CD14-positive monocyte (primary cell): ENCODE results near the gene ERGIC1. TPM values are rescaled to one million over a fixed set of nuclear protein-coding genes. Genes with fewer than 3 reads are reported as not detected.
A peak's percentile ranks its signal among the peaks of the same experiment; 100 is the strongest.

Experiments
- DNase-seq, 3 donors: peaks; one replicate each; pipeline ENCODE4 v3.0.0-alpha.2; 2011 to 2022
- H2AFZ ChIP-seq: 2 replicates; pipeline ENCODE4 v1.6.0; 2012; ENCODE audit warnings: mild to moderate bottlenecking, low read depth, low read length, inconsistent platforms; ENCODE audit not compliant: insufficient read depth, poor library complexity, severe bottlenecking
- H3K27ac ChIP-seq, 2 donors: 1 replicate in 1 of 2; 2 replicates in 1 of 2; pipeline ENCODE4 v1.5.1; 2012 to 2013; ENCODE audit warnings: low read length in 2 of 2, control low read depth in 1 of 2, inconsistent platforms in 1 of 2, low read depth in 1 of 2, mild to moderate bottlenecking in 1 of 2
- H3K27me3 ChIP-seq, 2 donors: one replicate each; pipeline versions ENCODE4 v1.6.0 to v1.6.1; 2011 to 2013; ENCODE audit warnings: low read length in 2 of 2; ENCODE audit not compliant: control insufficient read depth in 2 of 2, insufficient read depth in 2 of 2
- H3K36me3 ChIP-seq, 2 donors: replicated peaks in 1 of 2; 1 replicate in 1 of 2; 2 replicates in 1 of 2; pipeline versions ENCODE4 v1.5.1 to v1.6.1; 2012 to 2013; ENCODE audit warnings: low read length in 2 of 2, control low read depth in 1 of 2, inconsistent platforms in 1 of 2, mild to moderate bottlenecking in 1 of 2; ENCODE audit not compliant: insufficient read depth in 2 of 2, control insufficient read depth in 1 of 2
- H3K4me1 ChIP-seq, 2 donors: 1 replicate in 1 of 2; 2 replicates in 1 of 2; pipeline versions ENCODE4 v1.5.1 to v1.6.1; 2012 to 2013; ENCODE audit warnings: low read length in 2 of 2, control low read depth in 1 of 2, inconsistent platforms in 1 of 2, mild to moderate bottlenecking in 1 of 2, moderate library complexity in 1 of 2; ENCODE audit not compliant: insufficient read depth in 2 of 2, control insufficient read depth in 1 of 2
- H3K4me2 ChIP-seq: replicated peaks from 2 replicates; pipeline ENCODE3; 2012; ENCODE audit warnings: low read length, moderate library complexity, mild to moderate bottlenecking; ENCODE audit not compliant: poor library complexity, severe bottlenecking; ENCODE audit errors: extremely low read depth
- H3K4me3 ChIP-seq, 3 experiments: fragments of 200-600 bp in 1 of 3; sonication (generic) in 1 of 3; replicated peaks in 1 of 3; 1 replicate in 2 of 3; 2 replicates in 1 of 3; pipeline ENCODE4 v1.5.1; 2011 to 2013; ENCODE audit warnings: low read length in 3 of 3, mild to moderate bottlenecking in 3 of 3, control low read depth in 2 of 3, low read depth in 2 of 3, inconsistent platforms in 1 of 3, moderate library complexity in 1 of 3
- H3K79me2 ChIP-seq: 2 replicates; pipeline ENCODE4 v1.6.0; 2012; ENCODE audit warnings: mild to moderate bottlenecking, control low read depth, inconsistent platforms, low read length, moderate library complexity; ENCODE audit not compliant: insufficient read depth
- H3K9ac ChIP-seq: 2 replicates; pipeline ENCODE4 v1.6.0; 2017; ENCODE audit warnings: low read length, mild to moderate bottlenecking; ENCODE audit not compliant: insufficient read depth, poor library complexity, severe bottlenecking
- H3K9me3 ChIP-seq, 2 donors: replicated peaks in 1 of 2; 1 replicate in 1 of 2; 2 replicates in 1 of 2; pipeline versions ENCODE4 v1.5.1 to v1.6.1; 2012 to 2013; ENCODE audit warnings: low read length in 2 of 2, control low read depth in 1 of 2; ENCODE audit not compliant: control insufficient read depth in 1 of 2, insufficient read depth in 1 of 2
- H4K20me1 ChIP-seq: 2 replicates; pipeline ENCODE4 v1.6.0; 2012; ENCODE audit warnings: mild to moderate bottlenecking, low read length, control low read depth, moderate library complexity; ENCODE audit not compliant: insufficient read depth
- H3K27ac Mint-ChIP-seq, 7 donors: one replicate each; pipeline ENCODE4 v1.8.0; 2020; ENCODE audit warnings: mild to moderate bottlenecking in 7 of 7, mixed read lengths in 7 of 7, moderate library complexity in 6 of 7, inconsistent platforms in 2 of 7
- H3K27me3 Mint-ChIP-seq, 3 donors: one replicate each; pipeline ENCODE4 v1.8.0; 2021 to 2022; ENCODE audit warnings: low read depth in 3 of 3, mild to moderate bottlenecking in 3 of 3, mixed read lengths in 3 of 3, moderate library complexity in 3 of 3, inconsistent platforms in 1 of 3
- H3K36me3 Mint-ChIP-seq, 2 donors: one replicate each; pipeline ENCODE4 v1.8.0; 2020; ENCODE audit warnings: mixed read lengths in 2 of 2, inconsistent platforms in 1 of 2, mild to moderate bottlenecking in 1 of 2
- H3K4me1 Mint-ChIP-seq: one replicate; pipeline ENCODE4 v1.8.0; 2020; ENCODE audit warnings: mild to moderate bottlenecking, mixed read lengths
- H3K4me3 Mint-ChIP-seq, 2 donors: one replicate each; pipeline ENCODE4 v1.8.0; 2020; ENCODE audit warnings: mild to moderate bottlenecking in 2 of 2, mixed read lengths in 2 of 2, moderate library complexity in 1 of 2
- H3K9me3 Mint-ChIP-seq, 7 donors: one replicate each; pipeline ENCODE4 v1.8.0; 2020 to 2022; ENCODE audit warnings: mixed read lengths in 7 of 7, mild to moderate bottlenecking in 6 of 7, moderate library complexity in 6 of 7, inconsistent platforms in 2 of 7
- WGBS: methylation state at CpG from one replicate; pipeline ENCODE4 v1.1.5; 2013; ENCODE audit warnings: missing lambda C conversion rate; ENCODE audit not compliant: insufficient coverage; 5-methylcytosine and 5-hydroxymethylcytosine counted together
- intact Hi-C, 2 donors: fragments of 100-400 bp; cut with micrococcal nuclease; formaldehyde crosslinking; loops; one replicate each; pipeline versions ENCODE4 v1.15.0 to v1.15.1; 2023
- polyA minus RNA-seq: library from RNA; depleted of rRNA, polyadenylated mRNA; stranded (reverse); fragments of >200 nt; gene quantifications from 2 replicates; pipeline ENCODE4 v1.2.3, GENCODE V29; 2012
- polyA plus RNA-seq, 3 donors: library from polyadenylated mRNA; depleted of rRNA in 1 of 3; unstranded in 2 of 3; stranded (reverse) in 1 of 3; fragments of 300-500 nt in 2 of 3; fragments of >200 nt in 1 of 3; fragmentation: Illumina TruSeq in 2 of 3; gene quantifications; 1 replicate in 2 of 3; 2 replicates in 1 of 3; pipeline ENCODE4 v1.2.3, GENCODE V29; 2012 to 2021
- total RNA-seq, 12 experiments: library from RNA in 1 of 12; stranded (reverse) in 1 of 12; fragments of 120-200 nt in 1 of 12; gene quantifications; one replicate each; pipeline ENCODE4 v1.2.4 and lab custom pipeline; 2013 to 2026; ENCODE audit warnings: mixed read lengths in 6 of 12, inconsistent platforms in 1 of 12
- TF ChIP-seq, protein P1 (sequence below): fragments of 200-600 bp; IDR thresholded peaks from one replicate; pipeline ENCODE4 v1.8.0; 2022; ENCODE audit warnings: antibody characterized with exemption, mild to moderate bottlenecking

Gene ERGIC1, protein sequence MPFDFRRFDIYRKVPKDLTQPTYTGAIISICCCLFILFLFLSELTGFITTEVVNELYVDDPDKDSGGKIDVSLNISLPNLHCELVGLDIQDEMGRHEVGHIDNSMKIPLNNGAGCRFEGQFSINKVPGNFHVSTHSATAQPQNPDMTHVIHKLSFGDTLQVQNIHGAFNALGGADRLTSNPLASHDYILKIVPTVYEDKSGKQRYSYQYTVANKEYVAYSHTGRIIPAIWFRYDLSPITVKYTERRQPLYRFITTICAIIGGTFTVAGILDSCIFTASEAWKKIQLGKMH
- 57.7 TPM for total RNA-seq (2013)
- polyA plus RNA-seq (10 to 100 TPM; 28.3 to 76.2 (median 34.1) TPM), polyA minus RNA-seq (68.6 and 79.1 TPM in 2 replicates), total RNA-seq (lab: John Stamatoyannopoulos, UW) (66.5 to 209 (median 163) reads per million in 11 experiments)

DNA sequence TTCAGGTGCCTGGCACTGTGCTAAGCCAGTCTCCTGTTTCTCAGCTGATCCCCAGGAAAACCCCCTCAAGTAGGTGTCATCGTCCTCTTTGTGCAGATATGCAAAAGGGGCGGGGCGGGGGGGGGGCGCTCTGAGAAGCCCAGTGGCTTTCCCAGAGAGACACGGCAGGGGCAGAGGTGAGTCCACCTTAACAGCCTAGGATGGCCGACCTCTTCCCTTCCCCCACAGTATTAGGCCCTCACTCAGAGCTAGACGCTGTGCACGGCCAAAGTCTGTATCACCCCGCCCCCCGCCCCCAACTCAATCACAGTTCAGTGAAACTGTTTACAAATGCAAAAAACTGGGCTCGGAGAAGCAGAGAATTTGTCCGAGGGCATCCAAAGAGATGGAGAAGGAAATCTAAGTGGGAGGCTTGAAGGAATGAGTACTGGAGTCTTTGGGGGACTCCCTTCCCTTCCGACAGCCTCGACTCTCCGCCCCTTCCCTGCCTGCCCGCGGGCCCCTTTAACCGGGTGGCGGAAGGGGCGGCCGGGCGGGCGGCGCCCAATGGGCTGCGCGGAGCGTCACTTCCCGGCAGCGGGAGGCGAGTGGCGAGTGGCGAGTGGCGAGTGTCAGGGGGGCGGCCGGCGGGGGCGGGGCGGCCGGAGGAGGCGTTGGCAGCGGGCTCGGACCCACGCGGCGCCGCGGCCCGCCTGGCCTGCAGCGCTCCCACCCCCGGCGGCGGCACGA is at the start of gene ERGIC1:
Gene ERGIC1 (plus strand): TSS at position 566 of the 729 bp plus-strand sequence. CDS start 163 bp downstream, at position 729.
- Histone ChIP-seq H2AFZ (no peak within 1 kb of the TSS), H3K4me2 (peak within 1 kb of the TSS; percentile 79), H3K4me1 (peaks cover 51 to 74% of the 10 kb centered on the region in 2 donors), H3K27me3 (no peaks in the 10 kb centered on the region), H3K79me2 (peaks cover 23% of the 10 kb centered on the region), H3K36me3 (no peaks in the 10 kb centered on the region), H3K4me3 (peak within 1 kb of the TSS; percentile 69 to 84 (median 75)), H3K9me3 (no peaks in the 10 kb centered on the region), H3K27ac (peak within 1 kb of the TSS; percentile 53 to 91), H3K9ac (peak within 1 kb of the TSS; percentile 90), H4K20me1 (no peaks in the 10 kb centered on the region)
- TF ChIP-seq, protein P1, sequence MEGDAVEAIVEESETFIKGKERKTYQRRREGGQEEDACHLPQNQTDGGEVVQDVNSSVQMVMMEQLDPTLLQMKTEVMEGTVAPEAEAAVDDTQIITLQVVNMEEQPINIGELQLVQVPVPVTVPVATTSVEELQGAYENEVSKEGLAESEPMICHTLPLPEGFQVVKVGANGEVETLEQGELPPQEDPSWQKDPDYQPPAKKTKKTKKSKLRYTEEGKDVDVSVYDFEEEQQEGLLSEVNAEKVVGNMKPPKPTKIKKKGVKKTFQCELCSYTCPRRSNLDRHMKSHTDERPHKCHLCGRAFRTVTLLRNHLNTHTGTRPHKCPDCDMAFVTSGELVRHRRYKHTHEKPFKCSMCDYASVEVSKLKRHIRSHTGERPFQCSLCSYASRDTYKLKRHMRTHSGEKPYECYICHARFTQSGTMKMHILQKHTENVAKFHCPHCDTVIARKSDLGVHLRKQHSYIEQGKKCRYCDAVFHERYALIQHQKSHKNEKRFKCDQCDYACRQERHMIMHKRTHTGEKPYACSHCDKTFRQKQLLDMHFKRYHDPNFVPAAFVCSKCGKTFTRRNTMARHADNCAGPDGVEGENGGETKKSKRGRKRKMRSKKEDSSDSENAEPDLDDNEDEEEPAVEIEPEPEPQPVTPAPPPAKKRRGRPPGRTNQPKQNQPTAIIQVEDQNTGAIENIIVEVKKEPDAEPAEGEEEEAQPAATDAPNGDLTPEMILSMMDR: no peak
- 8% methylated on average over 41 of the region's 53 CpGs for WGBS
- peaks cover 11 to 20% of the 10 kb centered on the region in 2 donors for H3K36me3 Mint-ChIP-seq
- peak within 1 kb of the TSS; percentile 85 to 91 for H3K4me3 Mint-ChIP-seq
- peaks cover 62% of the 10 kb centered on the region for H3K4me1 Mint-ChIP-seq
- intact Hi-C loops: loop anchor here (2.0 to 10.0 kb wide), 5 partner anchors 37 to 119 kb away; partner anchors contain the start of gene DUSP1 (in 1 of the 2)
- peak; percentile 70 to 78 (median 77) for DNase-seq
- peaks cover 0 to 2% (median 1%) of the 10 kb centered on the region in 3 donors for H3K27me3 Mint-ChIP-seq
- H3K9me3 Mint-ChIP-seq: no peaks in the 10 kb centered on the region
- peak within 1 kb of the TSS; percentile 86 to 96 (median 94) for H3K27ac Mint-ChIP-seq

DNA sequence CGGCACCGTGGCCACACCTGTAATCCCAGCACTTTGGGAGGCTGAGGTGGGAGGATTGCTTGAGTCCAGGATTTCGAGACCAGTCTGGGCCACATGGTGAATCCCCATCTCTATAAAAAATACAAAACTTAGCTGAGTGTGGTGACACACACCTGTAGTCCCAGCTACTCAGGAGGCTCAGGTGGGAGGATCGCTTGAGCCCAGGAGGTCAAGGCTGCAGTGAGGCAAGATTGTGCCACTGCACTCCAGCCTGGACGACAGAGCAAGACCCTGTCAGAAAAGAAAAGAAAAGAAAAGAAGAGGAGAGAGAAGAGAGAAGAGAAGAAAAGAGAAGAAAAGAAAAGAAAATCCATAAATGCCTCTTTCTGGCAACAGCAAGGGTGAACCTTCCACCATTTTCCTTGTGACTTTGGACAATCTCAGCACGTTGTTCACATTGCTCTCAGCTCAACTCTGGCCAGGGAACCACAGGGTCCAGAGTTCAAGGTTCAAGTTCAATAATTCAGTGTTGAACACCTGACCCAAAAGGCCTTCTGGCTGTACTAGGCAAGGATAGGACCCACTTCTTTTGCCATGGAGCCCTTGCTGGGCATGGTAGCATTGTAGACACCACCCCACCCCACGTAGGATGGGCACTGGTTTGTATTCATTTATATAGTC is 48.5 kb upstream of the ERGIC1 start:
- H3K27ac Mint-ChIP-seq: peak overlapping the region in 1 of 7 donors; percentile 69

More for the DNA sequence above, 48.5 kb upstream of the ERGIC1 start:
- H3K9ac ChIP-seq: no peak overlapping the region
- H3K4me2 ChIP-seq: no peak overlapping the region
- DNase-seq: no peak
- no peaks in the 10 kb centered on the region for H3K9me3 ChIP-seq
- H3K9me3 Mint-ChIP-seq: peaks cover 0 to 3% (median 1%) of the 10 kb centered on the region in 7 donors
- peaks cover 31 to 38% of the 10 kb centered on the region in 2 donors for H3K4me1 ChIP-seq
- TF ChIP-seq, protein P1: no peak
- no peak overlapping the region for H2AFZ ChIP-seq
- intact Hi-C loops: no loop called here
- no peak overlapping the region for H3K4me3 ChIP-seq
- H4K20me1 ChIP-seq: no peaks in the 10 kb centered on the region
- H3K36me3 ChIP-seq: no peaks in the 10 kb centered on the region
- no peak overlapping the region for H3K27ac ChIP-seq
- H3K4me3 Mint-ChIP-seq: no peak overlapping the region
- H3K36me3 Mint-ChIP-seq: no peaks in the 10 kb centered on the region
- no peaks in the 10 kb centered on the region for H3K27me3 Mint-ChIP-seq
- 100% methylated on average over 2 of the region's 7 CpGs for WGBS
- H3K4me1 Mint-ChIP-seq: peaks cover 27% of the 10 kb centered on the region
- no peaks in the 10 kb centered on the region for H3K27me3 ChIP-seq
- H3K79me2 ChIP-seq: no peaks in the 10 kb centered on the region
